Stimulated activated CD8-positive, alpha-beta memory T cell treated with anti-CD3 and anti-CD28 coated beads, Interleukin-2, amount 100 ng/mL, for 48 hours (primary cell): ENCODE measurements around the gene LYZL2.
"Not testable (repeated sequence)": the region's sequence is repeated elsewhere in the genome, so short reads cannot be mapped to it uniquely, and the experiment has no call there.

Experiments used
- DNase-seq, 2 donors: peaks; one replicate each; pipeline ENCODE4 v3.0.0-alpha.2; 2020; ENCODE audit warnings: low read depth in 2 of 2

The LYZL2 gene

DNA sequence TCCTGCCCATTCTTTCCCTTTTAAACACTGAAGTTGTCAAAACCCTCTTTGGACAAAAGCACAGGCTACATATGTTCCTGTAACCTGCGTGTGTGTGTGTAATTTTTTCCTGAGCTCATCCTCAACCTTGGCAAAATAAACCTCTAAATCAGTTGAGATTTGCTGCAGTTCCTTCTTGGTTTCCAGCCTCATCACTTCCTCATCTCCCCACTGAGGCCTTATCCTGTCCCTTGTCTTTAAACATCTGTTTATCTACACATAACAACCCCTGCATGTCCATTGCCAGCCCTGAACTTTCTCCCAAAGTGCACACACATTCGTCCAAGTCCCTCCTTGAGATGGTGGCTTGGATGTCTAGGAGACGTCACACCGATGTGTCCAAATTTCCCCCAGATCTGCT, 35.5 kb downstream of the LYZL2 start:
- no peak for DNase-seq

GRCh38 chr10:30592770-30593169, 36.8 kb downstream of the LYZL2 start:
- DNase-seq = not testable (repeated sequence)

DNA sequence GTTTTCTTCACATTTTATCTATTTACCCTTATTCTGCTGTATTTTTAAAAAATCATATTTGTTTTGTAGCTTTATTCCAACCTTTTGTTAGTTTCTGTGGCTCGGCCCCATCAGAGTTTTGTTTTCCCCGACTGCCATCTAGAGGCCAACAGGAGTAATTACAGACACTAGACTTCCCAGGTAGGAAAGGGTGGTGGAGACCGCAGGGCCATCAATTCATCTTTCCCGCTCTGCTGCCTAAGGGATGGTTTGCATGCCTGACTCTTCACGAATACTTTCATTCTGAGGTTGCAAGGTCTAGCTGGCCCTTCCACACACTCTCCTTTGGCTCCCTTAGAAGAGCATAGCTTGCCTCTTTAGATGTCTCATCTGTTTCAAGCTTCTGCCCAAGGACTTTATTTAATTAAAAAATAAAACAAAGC, 38.3 kb downstream of the LYZL2 start:
- DNase-seq = no peak

GRCh38 chr10:30589441-30589840, 40.1 kb downstream of the LYZL2 start:
- no peak for DNase-seq

GRCh38 chr10:30587522-30588031, 42.0 kb downstream of the LYZL2 start:
- no peak for DNase-seq

DNA sequence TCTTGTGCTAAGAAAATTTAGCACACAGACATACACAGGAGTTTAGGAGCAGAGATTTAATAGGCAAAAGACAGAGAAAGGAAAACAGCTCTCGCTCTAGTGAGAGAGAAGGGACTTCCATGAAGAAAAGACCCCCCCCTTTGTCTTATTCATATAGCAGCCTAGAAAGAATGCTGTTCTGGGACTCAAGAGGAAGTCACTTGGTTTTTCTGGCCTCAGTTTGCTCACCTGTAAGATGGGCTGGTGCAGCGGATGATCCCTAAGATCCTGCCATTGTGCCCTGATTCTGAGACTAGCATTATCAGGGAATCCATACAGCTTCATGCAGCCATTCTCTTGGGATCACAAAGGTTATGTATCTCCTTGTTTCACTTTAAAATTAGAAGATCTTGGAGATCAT, 42.7 kb downstream of the LYZL2 start:
- DNase-seq = no peak

DNA sequence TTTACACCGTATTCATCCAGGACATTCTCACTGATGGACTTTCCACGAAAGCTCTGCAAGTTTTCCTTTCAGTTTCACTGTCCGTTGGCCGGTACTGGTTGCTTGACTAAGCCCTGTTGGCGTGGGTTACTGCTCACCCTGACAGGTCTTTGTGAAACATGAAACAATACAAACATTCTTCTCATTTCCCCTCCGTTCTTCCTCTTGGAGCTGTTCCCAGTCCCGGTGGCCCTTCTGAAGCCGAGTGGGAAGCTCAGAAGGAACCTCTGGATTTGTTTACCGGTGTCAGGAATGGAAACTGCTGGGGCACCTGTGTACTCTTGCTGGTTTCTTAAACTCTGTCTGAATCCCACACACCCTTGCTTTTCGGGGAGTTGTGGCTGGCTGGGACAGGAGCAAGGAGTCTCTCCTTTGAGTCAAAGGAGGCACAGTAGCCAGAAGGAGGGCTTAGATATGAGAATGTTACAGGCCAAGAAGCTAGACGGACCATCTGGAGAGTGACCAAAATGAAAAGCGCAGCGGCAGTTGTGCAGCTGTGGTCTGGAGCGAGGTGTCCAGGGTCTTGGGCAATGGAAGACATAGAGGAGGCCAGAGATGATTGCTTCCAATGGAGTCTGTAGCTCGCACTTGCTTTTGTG, 45.7 kb downstream of the LYZL2 start:
- no peak for DNase-seq

DNA sequence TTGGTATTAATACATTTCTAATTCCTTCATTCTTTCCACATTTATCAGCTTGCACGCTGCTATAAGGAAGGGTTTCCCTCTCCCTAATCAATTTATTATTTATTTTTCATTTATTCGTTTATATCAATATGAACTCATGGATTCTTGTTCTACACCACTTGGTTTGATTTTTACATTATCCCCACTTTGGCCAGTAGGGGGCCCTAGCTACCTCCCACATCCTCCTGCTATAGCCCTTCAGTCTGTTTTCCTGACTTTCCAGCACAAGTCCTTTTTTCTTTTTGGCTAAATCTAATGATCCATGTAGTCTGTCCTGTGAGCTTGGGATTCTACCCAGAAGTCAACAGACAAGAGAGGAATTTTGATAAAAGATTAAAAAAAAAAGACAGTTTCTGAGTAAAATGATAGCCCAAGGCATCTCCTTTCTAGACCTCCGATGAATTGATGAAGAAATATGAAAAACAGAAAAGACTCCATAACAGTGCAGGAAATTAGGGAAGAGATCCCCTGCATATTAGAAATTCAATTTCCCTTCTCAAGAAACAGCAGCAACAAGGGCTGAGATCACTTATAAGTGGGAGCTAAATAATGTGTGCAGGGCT, 47.7 kb downstream of the LYZL2 start:
- no peak for DNase-seq

- DNase-seq = no peak
Measured at GRCh38 chr10:30580676-30581075, 48.9 kb downstream of the LYZL2 start.

- no peak for DNase-seq
Measured at GRCh38 chr10:30580241-30580640, 49.3 kb downstream of the LYZL2 start.

- no peak for DNase-seq
Measured at GRCh38 chr10:30579574-30579973, 50.0 kb downstream of the LYZL2 start.

DNA sequence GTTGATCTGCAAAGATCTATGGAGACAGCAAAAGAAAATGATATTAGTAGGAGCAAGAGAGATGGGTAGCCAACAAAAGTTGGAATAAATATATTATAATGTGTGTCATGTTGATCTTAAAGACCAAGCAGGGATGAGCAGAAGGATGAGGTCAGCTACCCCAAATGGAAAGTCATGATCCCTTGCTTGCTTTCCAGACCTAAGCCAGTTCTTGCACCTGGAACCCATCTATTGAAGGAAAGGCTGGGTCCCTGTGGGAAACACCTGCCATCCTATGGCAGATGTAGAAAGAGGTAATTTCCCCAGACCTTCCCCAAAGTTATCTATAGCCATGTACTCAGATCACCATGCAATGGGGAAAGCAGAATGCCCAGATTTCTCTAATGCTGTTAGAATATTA, 52.5 kb downstream of the LYZL2 start:
- no peak for DNase-seq

- no peak for DNase-seq
Measured at GRCh38 chr10:30576641-30577040, 52.9 kb downstream of the LYZL2 start.

DNA sequence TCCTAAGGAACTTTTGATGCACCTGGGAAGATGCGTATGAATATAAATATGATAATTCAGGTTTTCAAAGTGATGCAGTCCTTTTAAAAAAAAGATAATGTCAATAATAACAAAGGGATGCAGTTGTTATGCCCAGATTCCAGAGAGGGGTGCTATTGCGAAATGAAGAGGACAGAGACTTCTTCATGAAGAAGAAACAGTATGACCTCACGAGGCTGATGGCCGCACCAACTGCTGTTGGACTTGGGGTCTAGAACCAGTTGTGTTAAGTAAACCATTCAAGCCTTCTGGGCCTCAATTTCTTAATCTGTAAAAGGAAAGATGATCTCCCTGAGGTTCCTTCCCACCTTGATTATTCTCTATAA, 55.1 kb downstream of the LYZL2 start:
- no peak for DNase-seq

DNA sequence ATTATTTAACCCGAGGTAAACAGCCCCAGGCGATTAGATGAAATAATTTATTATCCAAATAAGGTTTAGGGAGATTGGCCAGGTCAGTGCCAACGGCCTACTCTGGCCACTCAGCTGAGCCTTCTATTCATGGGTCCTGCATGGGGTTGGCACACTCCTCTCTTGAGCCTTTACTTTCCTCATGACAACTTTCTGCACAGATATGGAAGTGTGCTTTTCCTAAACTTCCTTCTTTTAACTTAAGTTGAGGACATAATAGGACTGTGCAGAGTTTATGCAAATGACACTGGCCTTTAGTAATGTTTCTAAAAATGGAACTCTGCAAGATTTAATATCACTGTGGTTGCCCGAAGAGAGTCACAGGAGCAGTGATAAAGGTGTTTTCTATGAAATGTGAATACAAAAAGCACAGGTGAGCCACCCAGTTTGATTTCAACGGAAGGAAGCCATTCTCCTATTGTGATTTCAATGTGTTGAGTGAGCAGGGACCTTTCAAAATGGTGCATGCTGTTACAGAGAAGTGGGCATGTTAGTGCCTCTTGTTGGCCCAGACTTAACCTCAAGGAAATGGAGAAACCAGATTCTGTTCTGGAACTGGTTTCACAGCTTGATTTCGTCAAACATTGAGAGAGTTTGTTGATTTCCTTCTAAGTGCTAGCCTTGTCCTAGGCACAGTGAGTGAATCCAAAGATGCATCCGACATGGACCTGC, 55.7 kb downstream of the LYZL2 start:
- DNase-seq = no peak

DNA sequence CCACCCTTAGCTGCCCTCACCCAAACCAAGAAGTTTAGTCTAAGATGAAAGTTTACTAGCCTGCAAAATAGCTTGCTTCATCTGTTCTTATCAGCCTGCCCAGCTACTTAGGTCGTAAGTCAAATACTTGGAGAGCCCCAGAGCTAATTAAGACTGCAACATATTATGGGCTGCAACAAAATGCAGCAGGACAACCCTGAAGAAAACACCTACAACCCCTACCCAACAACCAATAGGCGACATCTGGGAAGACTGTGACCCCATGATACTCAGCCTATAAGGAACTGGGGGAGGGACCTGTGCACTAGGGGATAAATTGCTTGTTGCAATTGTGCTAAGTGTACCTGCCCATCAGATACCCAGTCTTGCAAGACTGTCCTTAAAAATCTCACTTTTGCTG, 64.1 kb downstream of the LYZL2 start:
- DNase-seq = no peak

- DNase-seq = peak; percentile 15 to 16
Measured at GRCh38 chr10:30562787-30563186, 66.8 kb downstream of the LYZL2 start.
